SW480 (cell line): ENCODE measurements around the gene GALNTL6.
"Not testable (repeated sequence)": the region's sequence is repeated elsewhere in the genome, so short reads cannot be mapped to it uniquely, and the experiment has no call there.

Experiments used
- DNase-seq: peaks from one replicate; pipeline ENCODE4 v3.0.0-alpha.2; 2016; ENCODE audit warnings: low spot score

The GALNTL6 gene

DNA sequence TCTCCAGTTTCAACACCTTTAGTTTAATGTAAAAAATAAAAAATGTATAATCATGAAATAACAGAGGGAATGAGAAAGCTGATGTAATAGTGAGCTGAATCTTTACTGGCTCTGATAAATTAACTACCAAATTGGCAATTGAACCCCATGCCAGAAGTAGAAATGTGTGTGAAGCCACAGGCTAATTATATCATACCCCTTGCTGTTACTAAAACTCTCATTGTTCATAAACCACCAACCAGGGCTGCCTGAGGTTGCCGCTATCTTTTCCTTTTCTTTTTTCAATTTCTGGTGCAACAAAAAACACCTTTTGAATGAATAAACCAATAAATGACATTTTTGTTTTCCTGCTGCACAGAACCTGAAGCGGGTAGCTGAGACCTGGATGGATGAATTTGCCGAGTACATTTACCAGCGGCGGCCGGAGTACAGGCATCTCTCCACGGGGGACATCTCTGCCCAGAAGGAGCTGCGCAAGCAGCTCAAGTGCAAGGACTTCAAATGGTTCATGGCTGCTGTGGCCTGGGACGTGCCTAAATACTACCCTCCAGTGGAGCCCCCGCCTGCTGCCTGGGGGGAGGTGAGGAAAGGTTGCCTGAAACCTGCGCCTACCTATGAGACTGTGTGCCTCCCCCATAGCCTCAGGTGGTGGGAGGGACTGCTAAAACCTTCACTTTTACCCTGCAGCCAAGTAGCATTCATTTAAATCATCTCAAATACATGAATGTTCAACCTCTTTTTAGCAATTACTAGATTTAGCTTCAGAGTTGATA lies 1138.7 kb downstream of the GALNTL6 start:
- DNase-seq, result no peak

DNA sequence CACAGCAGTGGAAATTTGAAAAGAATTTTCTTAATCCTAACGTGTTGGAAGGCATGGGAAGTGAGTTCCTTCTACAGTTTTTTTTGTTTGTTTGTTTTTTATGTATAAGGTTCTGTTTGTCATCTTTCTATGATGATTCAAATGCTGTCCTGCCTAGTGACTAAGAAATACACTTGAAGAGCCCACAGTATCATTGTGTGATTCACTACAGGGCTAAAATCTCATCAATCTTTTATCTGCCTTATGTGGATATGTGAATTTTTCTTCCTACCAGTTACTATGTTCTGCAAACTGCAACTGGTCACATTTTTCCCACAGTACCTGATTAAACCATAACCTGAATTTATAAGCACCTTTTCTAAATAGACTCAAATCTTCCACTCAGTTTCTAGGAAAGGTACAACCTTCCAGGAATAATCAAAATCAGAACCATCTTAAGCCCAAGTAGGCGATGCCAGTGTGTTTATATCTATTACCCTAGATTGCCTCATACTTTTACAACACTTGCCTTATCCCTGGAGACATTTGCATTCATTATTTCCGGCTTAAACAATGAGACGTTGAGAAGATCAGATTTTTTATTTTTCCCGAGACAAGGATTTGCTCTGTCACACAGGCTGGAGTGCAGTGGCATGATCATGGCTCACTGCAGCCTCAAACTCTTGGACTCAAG lies 1140.8 kb downstream of the GALNTL6 start:
- DNase-seq, result no peak

DNA sequence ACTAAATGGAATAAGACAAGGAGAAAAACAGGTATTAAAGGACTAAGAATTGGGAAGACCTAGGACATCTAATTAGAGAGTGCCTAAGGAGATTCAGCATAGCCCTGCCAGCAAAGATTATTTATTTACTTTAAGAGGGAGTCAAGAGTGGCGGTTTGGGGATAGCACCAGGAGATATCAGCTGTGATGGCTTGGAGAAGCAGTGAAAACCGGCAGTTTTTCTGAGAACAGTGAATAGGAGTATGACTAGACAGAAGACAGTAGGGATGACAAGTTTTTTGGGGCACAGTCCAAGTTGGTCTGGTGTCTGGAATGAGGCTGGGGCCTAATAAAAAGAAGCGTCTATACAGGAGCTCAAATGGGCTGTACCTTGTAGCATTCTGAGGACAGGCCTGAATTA lies 1143.1 kb downstream of the GALNTL6 start:
- DNase-seq, result not testable (repeated sequence)

DNA sequence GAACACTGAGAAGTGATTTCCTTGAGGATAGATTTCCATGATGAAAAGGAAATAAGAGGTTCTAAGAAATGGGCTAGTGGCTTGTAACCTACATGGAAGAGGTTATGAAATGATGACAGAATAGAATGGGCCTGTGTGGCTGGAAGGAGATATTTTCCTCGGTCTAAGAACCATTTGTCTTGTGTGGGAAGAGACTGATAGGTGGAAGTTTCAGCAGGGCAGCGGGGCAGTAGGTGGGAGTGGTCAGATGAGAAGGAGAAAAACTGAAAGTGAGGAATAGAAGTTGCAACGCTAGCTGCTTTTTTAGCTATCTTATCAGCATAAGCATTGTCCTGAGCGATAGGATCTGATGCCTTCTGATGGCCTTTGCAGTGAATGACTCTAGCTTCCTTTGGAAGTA lies 1144.0 kb downstream of the GALNTL6 start:
- no peak for DNase-seq

DNA sequence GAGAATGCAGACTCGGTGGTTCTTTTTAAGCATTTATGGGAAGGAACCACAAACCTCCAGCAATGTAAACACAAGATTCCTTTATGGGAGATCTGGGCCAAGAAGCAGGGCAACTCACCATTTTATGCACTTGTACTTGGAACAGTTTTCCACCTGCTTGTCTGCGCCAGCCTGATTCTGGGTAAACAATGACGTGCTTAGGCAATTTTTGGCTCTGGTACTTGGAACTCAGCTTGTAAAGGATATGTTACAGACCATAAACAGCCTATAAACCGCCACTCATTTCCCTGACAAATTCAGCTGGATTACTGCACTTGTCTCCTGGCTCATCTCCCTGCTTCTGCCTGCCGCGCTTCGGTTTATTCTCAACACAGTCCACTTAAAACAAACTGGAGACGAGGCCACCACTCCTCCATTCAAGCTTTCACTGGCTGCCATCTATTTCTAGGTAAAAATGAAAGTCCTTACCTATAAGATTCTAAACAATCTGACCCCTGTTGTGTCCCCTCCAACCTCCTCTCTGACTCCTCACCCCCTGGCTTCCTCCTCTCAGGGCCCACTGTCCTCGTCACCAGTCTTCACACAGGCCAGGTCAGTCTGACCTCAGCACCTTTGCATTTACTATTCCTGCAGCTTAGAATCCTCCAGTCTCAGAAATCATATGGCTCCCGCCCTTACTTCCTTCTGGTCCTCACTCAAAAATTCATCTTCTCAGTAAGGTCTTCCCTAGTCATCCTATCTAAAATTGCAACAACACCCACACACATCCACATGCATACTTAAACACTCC lies 1149.6 kb downstream of the GALNTL6 start:
- DNase-seq, result no peak

DNA sequence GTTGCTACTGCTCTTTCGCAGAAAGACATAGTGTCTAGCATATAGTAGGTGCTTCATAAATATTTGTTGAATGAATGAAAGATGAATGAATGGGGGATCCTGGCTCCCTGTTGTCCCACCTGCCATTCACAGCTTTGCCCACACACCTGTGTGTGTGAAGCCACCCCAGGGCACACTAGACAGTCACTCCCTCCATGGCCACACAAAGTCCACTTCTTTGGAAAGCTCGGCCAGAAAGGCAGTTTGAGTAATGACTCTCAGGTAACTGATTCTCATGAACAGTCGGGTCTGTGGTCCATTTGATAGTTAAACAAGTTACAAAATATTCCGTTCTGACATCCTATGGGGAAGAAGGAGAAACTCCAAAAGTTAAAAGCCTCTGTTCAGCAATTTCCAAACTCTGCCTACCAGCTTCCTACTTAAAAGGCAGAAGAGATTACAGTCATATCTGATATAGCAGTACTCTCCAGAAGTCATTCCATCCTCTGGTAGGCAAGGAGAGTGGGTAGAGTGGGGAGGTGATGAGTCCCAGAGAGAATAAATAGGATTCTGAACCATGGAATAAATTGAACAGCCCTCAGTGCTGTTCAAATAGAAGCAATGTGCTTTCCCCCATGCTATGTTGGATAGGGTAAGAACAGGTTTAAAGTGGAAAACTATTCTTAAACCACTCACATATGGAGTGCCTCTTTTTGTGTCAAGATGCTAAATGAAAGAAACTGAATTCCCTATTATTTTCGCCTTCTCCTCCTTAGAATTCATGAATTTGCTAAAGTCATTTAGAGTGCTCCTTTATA lies 1150.5 kb downstream of the GALNTL6 start:
- DNase-seq, result no peak

DNA sequence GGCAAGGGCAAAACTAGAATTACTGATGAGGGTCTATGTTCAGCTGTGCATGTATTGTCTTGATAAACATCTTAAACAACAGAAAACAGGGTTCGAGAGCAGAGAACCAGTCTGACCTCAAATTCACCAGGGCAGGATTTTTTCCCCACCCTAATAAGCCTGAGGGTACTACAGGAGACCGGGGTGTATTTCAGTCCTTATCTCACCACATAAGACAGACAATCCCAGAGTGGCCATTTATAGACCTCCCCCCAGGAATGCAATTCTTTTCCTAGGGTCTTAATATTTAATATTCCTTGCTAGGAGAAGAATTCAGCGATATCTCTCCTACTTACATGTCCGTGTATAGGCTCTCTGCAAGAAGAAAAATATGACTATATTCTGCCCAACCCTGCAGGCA lies 1157.0 kb downstream of the GALNTL6 start:
- DNase-seq, result not testable (repeated sequence)

DNA sequence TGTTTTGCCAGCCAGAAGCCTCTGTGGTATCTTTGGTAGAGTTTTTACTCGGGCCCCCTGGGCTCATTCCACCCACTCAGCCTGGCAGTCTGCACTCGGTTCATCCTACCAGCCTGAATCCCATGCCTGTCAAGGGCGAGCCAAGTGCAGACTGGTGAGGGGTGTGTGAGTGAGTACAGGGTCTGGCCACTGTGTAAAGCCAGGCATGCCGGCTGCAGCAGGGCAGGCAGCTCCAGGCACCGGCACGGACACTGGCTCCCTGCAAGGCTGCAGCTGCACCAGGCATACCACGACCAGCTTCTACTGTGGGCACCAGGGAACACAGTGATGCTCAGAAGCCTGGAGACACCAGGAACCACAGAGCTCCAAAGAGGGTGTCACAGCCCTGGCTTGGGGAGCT lies 1161.4 kb downstream of the GALNTL6 start:
- no peak for DNase-seq

DNA sequence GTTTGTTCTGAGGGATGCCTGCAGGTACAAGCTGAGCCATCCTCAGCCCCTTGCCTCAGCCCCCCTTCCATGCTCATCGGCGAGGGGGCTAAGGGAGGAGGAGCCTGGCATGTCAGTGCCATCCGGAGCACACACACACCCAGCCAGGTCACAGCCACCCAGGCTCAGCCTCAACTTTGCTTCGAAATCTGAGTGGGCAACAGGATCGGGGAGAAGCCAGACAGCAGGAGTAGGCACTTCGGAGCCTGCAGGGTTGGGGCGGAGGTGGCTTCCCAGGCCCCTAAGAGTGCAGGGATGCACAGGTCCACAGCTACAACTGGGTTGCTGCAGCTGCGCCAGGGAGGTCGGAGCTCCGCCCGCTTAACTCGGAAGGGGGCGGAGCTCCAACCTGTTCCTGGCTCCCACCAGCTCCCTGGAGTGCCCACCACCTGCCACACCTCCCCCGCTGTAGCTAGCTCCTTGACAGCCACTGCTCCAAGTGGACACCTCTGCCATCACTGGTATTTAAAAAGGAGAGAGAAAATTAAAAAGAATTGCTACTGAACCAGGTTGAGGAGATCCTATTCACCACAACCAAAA lies 1162.5 kb downstream of the GALNTL6 start:
- no peak for DNase-seq

DNA sequence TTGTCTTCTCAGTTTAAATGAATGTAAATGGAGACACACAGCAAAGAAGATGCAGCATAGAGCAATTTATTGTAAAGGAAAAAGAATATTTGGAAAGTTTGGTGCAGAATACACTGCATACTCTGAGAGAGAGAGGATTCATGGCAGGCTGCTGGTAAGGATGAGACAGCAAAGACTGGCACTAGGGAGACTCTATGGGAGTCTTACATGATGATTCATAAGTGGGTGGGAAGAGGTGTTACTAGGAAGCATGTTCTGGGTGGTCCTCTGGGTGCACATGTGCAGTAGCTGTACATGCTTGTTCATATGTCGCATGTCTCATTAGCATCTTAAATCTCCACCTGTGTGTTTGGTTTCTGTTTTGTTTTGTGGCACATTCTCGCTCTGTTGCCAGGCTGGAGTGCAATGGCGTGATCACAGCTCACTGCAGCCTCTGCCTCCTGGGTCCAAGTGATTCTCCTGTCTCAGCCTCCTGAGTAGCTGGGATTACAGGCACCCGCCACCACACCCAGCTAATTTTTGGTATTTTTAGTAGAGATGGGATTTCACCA lies 1164.4 kb downstream of the GALNTL6 start:
- not testable (repeated sequence) for DNase-seq

DNA sequence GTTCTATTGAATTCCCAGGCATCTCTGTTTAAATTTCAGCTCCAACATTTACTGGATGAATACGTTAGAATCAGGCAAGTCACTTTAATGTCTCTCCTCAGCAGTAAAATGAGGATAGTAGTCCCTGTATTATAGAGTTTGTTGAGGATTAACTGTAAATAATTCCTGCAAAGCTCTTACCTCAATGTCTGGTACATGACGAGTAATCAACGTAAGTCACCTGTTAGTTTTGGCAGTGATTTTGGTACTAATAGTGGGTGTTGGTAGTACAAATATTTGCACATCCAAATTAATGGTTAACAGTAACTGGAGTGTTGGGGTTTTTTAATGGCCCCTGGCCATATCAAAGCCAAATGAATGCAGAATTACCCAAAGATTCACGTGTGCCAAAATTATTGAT lies 1165.6 kb downstream of the GALNTL6 start:
- DNase-seq, result no peak

DNA sequence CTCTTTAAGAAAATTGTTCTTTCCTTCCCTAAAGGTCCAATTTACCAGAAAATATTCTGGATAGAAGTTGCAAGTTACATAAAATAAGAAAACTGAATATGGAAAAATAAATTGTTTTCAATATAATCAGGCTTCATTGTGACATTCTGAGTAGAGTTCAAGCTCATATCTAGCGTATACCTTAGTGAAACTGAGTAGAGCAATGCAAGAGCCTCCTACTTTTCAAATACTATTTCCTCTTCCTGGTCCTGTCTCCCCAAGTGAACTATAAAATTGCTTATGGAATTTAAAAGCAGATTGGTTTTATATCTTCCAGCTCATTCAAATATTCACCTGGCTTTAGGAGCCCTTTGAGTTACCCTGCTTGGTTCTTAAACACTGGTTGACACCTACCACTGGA lies 1166.1 kb downstream of the GALNTL6 start:
- DNase-seq, result no peak

DNA sequence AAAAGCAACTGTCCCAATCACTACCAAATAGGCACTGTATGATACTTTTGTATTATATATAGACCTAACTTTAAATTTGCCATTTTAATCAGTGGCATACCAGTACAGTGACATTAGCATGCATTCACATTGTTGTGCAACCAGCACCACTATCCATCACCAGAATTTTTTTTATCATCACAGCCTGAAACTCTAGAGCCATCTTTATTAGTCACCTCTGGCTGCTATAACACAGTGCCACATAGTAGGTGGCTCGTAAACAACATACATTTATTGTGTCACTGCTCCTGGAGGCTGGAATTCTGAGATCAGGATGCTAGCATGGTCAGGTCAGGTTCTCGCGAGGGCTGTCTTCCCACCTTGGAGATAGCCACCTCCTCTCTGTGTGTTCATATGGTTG lies 1167.0 kb downstream of the GALNTL6 start:
- DNase-seq, result no peak

DNA sequence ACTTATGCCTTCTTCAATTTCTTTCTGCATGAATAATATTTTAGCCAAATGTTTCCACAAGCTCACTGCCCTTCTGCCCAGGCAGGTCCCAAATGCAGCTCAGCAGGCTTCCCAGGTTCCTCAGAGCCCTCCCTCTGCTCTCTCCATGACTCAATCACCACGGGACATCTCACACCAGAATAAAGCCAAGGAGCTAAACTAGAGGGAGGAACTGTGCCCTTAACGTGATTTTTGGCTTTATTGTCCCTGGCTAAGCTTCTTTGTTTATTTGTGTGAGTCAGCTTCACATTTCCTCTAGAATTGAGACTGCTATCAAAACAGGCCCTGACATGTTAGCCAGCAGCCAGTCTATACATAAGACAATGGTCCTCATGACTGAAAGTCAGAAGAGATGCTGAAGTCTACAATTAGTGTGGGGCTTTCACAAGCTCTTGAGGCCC lies 1169.0 kb downstream of the GALNTL6 start:
- no peak for DNase-seq

DNA sequence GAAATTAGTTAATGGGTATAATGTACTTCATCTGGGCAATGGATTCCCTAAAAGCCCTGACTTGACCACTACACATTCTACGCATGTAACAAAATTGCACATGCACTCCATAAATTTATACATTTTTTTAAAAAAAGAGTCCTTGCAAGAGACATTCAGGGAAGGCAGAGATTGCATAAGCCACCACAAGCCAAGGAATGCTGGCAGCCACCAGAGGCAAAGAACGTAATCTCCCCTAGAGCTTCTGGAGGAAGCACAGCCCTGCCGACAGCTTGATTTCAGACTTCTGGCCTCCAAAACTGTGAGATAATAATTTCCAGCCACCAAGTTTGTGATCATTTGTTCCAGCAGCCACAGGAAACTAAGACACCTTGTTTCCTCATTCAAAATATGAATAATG lies 1169.8 kb downstream of the GALNTL6 start:
- DNase-seq, result no peak

DNA sequence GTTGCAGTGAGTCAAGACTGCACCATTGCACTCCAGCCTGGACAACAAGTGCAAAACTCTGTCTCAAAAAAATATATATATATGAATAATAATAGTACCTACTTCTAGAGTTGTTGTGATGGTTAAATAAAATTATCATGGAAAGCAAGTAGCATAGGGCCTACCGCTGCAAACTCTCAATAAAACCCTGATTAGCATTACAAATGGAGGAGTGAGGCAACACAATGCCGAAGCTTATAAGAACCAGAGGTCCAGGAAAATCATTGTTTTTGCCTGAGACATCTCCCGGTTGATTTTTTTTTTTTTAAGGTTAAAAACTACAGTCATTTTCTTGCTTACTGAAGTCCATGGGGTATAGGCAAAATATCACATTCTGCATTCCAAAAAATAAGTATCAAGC lies 1170.4 kb downstream of the GALNTL6 start:
- no peak for DNase-seq

DNA sequence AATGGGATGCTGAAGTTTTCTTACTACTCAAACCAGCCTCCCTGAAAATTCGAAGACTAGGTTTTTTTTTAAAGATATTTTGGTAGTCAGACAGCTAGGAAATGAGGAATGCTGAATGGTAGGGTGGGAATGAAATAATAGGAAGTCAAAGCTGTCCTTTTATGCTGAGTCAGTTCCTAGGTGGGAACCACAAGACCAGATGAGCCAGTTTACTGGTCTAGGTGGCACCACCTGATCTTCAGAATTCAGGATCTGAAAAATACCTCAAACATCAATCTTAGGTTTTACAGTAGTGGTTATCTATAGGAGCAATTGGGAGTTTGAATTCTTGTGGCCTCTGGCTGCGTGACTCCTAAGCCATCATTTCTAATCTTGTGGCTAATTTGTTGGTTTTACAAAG lies 1172.3 kb downstream of the GALNTL6 start:
- no peak for DNase-seq

DNA sequence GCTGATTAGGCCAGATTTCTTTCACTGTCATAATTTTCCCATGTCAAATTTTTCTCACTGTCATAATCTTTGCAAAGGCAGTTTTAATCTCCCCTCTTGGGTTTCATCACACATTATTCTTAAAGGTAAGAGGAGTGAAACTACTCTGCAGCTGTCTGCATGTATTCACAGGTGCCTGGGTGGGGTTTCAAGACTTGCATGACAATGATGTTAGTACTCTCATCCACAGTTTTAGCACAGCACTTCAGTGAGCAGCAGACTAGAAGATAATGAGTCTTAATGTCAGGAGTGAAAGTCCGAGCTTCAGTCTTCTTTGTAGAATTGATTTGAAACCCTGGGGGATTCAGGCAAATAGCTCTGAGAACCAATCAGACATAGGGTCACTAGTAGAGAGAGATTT lies 1172.9 kb downstream of the GALNTL6 start:
- DNase-seq, result no peak

DNA sequence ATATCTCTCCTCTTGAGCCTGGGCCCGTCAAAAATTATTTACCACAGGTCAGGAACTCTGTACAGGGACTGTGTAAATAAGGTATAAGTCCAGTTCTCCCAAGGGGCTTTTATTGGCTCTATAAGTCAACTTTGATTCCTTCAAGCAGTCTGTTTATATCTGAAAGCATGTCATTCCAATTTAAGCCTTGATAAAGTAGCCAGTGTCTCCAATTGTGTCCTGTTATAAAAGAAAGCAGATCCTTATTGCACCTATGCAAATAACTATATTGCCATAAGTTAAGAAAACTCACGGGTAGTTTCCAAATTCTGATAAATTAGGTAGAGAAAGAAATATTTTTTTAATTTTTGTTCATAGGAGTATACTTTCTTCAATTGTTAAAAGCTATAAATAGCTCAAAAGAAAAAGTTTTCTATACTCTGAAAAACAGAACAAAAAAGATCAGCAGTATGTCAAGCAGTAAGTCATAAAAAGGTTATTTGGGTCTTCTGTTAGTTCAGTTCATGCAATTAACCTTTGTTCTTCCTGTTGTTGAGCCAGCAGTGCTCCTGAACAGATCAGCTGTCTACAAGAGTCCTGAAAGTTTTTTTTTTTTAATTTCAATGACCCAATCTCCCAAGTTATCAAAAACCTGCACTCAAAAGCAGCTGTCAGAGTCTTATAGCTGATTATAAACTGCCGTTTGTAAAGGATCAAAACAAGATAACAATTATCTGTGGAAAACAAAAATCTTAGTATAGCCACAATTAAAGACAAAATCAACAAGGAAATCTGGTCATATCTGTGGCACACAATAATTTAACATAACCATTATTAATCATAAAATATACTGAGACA lies 1177.0 kb downstream of the GALNTL6 start:
- DNase-seq, result no peak

DNA sequence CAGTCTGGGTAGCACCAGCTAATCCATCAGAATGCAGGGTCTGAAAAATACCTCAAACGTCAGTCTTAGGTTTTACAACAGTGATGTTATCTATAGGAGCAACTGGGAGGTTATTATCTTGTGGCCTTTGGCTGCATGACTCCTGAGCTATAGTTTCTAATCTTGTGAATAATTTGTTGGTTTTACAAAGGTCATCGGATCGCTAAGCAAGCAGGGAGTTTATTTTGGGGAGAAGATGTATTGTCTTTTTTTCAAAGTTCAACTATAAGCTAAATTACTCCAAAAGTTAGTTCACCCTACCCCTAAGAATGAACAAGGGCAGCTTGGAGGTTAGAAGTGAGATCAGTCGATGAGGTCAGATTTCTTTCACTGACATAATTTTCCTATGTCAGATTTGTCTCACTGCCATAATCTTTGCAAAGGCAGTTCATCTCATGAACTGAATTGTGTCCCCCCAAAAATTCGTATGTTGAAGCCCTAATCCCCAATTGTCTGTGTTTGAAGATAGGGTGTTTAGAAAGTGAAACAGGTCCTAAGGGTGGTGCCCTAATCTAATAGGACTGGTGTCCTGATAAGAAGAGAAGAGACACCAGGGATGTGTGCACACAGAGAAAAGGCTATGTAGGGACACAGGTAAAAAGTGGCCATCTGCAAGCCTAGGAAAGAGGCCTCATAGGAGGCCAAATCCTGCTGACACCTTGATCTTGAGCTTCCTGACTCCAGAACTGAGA lies 1179.6 kb downstream of the GALNTL6 start:
- no peak for DNase-seq
